ENCODE measurements around the gene OTOGL.
"Not testable (repeated sequence)": the region's sequence is repeated elsewhere in the genome, so short reads cannot be mapped to it uniquely, and the experiment has no call there.

OTOGL gene

GRCh38 chr12:80129895-80130530 lies 30.7 kb downstream of the OTOGL start:
- DNase-seq (ENCODE audit: extremely low read depth in 1 of 2, low read depth in 1 of 2): no peak

GRCh38 chr12:80135624-80136023 lies 36.3 kb downstream of the OTOGL start:
- no peak for DNase-seq (ENCODE audit: extremely low read depth in 1 of 2, low read depth in 1 of 2)

DNA sequence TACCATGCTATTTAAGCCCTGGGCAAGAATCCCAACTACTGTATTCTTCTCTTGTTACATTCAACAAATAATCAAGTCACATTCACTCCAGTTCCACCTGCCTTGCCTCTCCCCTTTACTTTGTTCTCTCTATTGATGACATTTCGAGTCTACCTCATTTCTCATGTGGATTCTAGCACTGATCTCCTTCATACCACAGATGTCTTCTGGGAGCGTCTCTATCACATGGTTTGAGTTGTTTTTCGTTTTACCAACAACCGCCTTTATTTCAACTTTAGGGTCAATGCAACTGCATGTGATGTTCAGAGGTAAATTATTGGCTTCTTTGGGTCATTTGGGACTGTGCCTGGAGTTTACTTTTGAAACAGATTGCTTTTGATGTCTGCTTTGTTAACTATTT lies 40.7 kb downstream of the OTOGL start:
- no peak for DNase-seq (ENCODE audit: extremely low read depth in 1 of 2, low read depth in 1 of 2)

GRCh38 chr12:80142640-80143039 lies 43.3 kb downstream of the OTOGL start:
- DNase-seq (ENCODE audit: extremely low read depth in 1 of 2, low read depth in 1 of 2): no peak

GRCh38 chr12:80143537-80143936 lies 44.2 kb downstream of the OTOGL start:
- DNase-seq (ENCODE audit: extremely low read depth in 1 of 2, low read depth in 1 of 2): no peak

- DNase-seq (ENCODE audit: extremely low read depth in 1 of 2, low read depth in 1 of 2): not testable (repeated sequence)
Observed at GRCh38 chr12:80149547-80150313, 50.4 kb downstream of the OTOGL start.

DNA sequence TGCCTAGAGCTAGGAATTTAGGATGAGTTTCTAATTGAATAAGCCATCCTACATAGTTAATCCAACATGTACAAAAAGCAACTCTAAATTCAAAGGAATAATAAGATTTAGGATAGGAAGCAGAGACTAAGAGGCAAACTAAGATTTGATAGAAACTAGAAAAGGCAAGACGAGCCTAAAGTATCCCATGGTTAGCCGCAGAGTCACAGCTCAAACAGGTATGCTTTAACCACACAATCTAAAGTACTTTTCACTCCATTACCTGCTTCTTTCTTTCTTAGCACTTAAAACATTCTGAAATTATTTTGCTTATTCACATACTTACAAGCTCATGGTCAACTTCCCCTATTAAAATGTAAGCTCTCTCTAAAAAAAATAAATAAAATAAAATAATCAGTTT lies 51.8 kb downstream of the OTOGL start:
- DNase-seq (ENCODE audit: extremely low read depth in 1 of 2, low read depth in 1 of 2): no peak

DNA sequence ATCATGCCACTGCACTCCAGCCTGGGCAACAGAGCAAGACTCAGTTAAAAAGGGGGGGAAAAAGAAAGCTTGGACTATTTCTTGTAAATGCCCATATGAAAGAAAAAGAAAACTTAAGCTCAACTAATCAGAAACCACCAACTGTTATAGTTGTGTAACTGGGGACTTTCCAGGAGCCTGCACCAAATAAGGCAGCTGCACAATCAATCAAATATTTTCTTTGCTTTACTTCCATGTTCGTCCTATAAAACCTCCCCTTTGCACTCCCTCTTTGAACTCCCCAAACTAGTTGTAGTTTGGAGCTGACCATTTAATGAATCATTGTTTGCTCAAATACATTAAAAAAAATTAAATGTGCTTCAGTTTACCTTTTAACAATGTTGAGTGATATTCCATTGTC lies 54.9 kb downstream of the OTOGL start:
- no peak for DNase-seq (ENCODE audit: extremely low read depth in 1 of 2, low read depth in 1 of 2)

DNA sequence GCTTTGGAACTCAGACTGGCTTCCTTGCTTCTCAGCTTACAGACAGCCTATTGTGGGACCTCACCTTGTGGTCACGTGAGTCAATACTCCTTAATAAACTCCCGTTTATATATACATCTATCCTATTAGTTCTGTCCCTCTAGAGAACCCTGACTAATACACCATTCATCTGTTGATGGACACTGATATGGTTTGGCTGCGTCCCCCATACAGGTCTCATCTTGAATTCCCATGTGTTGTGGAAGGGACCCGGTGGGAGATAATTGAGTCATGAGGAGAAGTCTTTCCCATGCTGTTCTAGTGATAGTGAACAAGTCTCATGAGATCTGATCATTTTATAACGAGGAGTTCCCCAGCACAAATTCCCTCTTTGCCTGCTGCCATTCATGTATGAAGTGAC lies 57.0 kb downstream of the OTOGL start:
- no peak for DNase-seq (ENCODE audit: extremely low read depth in 1 of 2, low read depth in 1 of 2)

DNA sequence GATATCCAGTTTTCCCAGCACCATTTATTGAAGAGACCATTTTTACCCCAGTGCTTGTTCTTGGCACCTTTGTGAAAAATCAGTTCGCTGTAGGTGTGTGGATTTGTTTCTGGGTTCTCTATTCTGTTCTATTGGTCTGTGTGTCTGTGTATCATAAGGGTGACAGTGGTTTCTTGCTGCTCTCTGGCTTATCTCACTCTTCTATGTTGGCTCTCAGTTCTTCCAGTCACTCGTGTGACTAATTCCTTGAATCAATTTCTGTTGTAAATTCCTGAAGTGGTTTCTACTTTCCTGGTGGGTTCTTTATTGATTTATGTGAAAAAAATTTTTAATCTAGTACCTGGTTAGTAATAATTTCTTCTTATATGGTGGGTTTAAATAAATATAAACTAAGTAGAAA lies 58.3 kb downstream of the OTOGL start:
- DNase-seq (ENCODE audit: extremely low read depth in 1 of 2, low read depth in 1 of 2): no peak

DNA sequence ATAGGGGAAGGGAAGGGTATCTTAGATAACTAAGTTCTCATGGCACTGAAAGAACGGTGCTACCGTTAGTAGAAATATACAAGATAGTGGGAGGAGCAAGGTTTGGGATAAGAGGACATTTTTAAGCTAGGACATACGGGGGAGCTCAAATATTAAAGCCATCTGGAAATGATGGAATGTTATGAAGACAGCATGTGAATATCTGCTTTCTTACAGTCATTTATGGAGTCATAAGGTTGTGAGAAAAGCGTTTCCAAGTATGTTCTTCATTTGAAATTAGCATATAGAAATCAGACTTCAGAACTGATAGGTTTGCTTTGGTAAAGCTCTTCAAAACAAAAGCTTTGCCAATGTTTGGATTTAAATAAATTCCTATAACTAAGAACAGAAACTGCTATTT lies 62.3 kb downstream of the OTOGL start:
- no peak for DNase-seq (ENCODE audit: extremely low read depth in 1 of 2, low read depth in 1 of 2)

- no peak for DNase-seq (ENCODE audit: extremely low read depth in 1 of 2, low read depth in 1 of 2)
Observed at GRCh38 chr12:80162177-80162576, 62.8 kb downstream of the OTOGL start.

DNA sequence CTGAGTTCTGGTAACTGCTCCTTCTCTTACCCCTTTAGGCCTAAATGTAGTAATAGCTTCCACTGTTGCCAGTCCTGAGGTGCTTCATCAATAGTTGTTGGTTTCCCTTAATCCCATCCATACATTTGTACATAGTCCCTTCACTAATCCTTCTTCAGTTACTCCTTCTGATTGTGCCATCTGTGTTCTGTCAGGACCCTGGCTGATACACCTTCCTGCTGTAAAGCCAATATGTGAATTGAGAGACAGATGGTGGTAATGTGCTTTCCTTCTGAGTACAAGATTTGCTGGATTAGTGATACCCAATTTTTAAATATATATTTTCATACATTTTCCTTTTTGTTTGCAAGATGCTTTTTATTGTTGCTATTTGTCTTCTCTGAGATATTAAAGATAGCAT lies 66.4 kb downstream of the OTOGL start:
- no peak for DNase-seq (ENCODE audit: extremely low read depth in 1 of 2, low read depth in 1 of 2)

- DNase-seq (ENCODE audit: extremely low read depth in 1 of 2, low read depth in 1 of 2): no peak
Observed at GRCh38 chr12:80166751-80167150, 67.4 kb downstream of the OTOGL start.

DNA sequence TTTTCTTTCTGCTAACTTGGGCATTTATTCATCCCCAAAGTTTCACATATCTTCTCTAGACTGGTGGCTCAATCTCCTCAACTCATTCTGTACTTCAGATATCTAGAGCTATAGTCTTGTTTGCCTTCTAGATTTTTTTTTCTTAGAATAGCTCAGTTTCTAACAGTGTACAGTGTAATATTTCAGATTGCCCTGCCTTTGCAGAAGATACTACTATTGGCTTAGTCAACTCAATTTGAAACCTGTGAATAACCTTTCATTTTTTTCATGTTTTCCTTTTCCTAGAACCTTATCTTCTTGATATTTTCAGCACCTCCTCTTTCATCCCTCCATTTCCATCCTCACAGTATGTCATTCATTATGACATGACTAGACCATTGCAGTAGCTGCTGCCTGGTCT lies 69.6 kb downstream of the OTOGL start:
- no peak for DNase-seq (ENCODE audit: extremely low read depth in 1 of 2, low read depth in 1 of 2)

DNA sequence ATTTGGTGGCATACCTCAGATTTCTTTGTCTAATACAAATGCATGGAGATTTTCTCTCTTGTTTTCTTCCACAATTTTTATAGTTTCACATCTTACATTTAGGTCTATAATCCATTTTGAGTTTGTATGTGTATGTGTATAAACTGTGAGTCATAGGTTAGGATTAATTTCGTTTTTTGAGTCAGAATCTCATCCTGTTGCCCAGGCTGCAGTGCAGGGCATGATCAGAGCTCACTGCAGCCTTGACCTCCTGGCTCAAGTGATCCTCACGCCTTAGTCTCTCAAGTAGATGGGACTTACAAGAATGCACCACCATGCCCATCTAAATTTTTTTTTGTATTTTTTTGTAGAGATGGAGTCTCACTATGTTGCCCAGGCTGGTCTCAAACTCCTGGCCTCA lies 71.6 kb downstream of the OTOGL start:
- DNase-seq (ENCODE audit: extremely low read depth in 1 of 2, low read depth in 1 of 2): no peak

DNA sequence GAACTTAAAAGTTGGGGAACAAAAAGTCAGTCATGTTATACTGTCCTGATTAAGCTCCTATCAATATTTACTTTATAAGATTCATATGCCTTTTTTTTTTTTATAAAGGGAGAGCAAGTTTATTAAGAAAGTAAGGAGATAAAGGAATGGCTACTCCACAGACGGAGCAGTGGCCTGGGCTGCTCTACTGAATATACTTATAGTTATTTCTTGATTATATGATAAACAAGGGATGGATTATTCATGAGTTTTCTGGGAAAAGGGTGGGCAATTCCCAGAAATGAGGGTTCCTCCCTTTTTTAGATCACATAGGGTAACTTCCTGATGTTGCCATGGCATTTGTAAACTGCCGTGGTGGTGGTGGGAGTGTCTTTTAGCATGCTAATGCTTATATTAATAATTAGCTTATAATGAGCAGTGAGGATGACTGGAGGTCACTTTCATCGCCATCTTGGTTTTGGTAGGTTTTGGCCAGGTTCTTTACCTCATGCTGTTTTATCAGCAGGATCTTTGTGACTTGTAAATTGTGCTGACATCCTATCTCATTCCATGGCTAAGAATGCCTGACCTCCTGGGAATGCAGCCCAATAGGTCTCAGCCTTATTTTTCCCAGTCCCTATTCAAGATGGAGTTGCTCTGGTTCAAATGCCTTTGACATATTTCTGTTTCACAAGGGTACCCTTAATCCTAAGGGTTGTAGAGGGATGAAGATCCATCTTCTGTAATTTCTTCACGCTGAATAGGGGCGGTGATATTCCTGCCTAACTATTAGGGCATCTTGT lies 73.9 kb downstream of the OTOGL start:
- no peak for DNase-seq (ENCODE audit: extremely low read depth in 1 of 2, low read depth in 1 of 2)

- no peak for DNase-seq (ENCODE audit: extremely low read depth in 1 of 2, low read depth in 1 of 2)
Observed at GRCh38 chr12:80175307-80175930, 76.1 kb downstream of the OTOGL start.

GRCh38 chr12:80176706-80177105 lies 77.4 kb downstream of the OTOGL start:
- DNase-seq (ENCODE audit: extremely low read depth in 1 of 2, low read depth in 1 of 2): no peak

DNA sequence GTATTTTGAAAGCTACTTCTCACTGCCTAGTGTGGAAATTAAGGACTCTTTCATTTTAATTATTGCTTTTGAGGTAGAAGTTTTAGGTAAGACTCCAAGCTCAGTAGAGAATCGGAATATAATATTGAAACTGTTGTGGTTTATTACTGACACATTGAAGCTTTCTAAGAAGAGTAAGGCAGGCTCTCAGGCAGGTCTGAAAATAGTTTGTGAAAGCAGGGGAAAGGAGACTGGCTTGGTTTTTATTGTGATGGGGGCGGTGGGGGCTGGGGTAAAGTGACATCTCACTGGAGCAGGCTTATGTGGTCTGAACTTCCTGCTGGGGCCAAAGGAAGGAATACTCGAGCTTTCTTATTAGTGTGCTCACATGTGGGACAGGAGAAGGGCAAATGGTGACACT lies 79.5 kb downstream of the OTOGL start:
- no peak for DNase-seq (ENCODE audit: extremely low read depth in 1 of 2, low read depth in 1 of 2)

- no peak for DNase-seq (ENCODE audit: extremely low read depth in 1 of 2, low read depth in 1 of 2)
Observed at GRCh38 chr12:80183939-80184338, 84.6 kb downstream of the OTOGL start.
